Midbrain (tissue), 1 donor: ENCODE results near the gene GPRC5A.

Experiments
- DNase-seq: peaks from one replicate; lab custom pipeline; 2025; lab: John Stamatoyannopoulos, UW

Gene GPRC5A

DNA sequence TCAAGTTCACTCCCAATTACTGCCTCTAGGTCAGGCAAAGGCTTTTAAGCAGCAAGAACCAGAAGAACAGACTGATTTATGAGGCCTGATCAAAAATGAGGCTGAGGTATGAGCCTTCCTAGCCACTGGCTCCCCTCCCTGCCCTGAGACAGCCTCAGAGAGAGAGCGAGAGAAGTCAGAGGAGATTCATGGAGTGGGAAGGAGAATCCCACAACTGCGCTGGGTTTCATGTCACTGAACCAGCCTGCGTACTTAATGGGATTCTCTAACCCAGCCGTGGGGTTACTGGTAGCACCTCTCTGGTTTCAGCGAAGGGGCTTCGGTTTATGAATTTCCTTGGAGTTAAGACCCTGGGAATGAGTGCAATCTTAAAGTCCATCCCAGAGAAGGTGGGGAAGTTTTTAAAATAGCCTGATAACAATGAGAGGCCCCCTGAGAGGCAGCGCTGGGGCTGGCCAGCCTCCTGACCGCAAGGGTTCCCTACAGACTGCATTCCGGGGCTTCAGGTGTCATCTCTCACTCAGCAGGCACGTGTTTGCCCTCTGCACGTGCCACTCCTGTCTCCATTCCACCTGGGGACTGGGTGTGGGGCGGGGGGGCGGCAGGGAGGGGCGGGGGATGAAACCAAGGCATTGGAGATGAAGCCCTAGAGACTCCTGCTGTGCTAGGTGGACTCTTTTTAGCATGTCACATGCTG, 6.1 kb upstream of the GPRC5A start:
- no peak for DNase-seq

DNA sequence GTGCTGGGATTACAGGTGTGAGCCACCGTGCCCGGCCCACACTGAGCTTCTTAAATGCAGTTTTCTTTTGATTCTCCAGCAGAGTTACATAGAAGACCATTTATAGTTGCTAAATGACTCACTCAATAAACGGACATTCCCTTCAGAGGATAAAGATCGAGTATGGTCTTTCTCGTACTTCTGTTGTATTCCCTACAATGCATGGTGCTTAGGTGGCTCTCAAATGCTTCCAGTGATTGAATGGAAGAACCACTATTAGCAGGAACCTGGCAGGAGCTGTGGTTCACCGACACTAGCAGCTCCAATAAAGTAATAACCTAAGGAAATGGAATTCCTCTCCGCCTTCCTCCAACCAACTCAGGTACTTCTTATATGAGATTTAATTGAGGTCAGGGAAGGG, 3.9 kb upstream of the GPRC5A start:
- no peak for DNase-seq

DNA sequence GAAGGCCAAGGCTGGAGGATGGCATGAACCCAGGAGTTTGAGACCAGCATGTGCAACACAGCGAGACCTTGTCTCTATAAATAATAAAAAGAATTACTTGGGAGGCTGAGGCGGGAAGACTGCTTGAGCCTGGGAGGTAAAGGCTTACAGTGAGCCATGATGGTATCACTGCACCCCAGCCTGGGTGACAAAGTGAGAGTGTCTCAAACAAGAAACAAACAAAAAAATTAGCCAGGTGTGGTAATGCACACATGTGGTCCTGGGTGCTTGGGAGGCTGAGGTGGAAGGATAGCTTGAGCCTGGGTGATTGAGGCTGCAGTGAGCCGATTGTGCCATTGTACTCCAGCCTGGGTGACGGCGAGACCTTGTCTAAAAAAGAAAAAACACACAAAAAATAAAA, 1.7 kb upstream of the GPRC5A start:
- DNase-seq = no peak

DNA sequence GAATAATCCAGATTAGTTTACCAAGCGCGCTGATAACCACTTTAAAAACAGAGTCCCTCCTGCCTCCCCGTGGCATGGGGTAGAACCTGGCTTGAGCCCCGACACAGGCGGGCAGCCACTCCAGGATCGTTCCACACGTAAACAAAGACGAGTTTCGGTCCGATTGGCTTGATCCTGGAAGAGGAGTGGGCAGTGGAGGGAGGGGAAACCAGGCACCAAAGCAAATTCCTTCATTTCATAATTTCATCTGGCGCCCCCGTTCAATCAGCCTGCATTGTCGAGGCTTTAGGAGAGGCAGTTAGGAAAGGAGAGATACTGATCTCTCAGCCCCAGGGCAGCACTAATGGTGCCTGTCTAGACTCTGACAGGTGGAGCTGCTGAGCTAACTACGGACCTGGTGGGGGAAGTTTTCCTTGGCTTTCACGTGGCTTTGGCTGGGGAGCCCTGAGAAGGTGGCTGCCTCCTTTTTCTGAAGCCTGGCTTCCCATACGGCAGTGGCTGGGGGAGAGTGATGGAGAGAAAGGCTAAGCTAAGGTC, 751 bp upstream of the GPRC5A start:
- no peak for DNase-seq

DNA sequence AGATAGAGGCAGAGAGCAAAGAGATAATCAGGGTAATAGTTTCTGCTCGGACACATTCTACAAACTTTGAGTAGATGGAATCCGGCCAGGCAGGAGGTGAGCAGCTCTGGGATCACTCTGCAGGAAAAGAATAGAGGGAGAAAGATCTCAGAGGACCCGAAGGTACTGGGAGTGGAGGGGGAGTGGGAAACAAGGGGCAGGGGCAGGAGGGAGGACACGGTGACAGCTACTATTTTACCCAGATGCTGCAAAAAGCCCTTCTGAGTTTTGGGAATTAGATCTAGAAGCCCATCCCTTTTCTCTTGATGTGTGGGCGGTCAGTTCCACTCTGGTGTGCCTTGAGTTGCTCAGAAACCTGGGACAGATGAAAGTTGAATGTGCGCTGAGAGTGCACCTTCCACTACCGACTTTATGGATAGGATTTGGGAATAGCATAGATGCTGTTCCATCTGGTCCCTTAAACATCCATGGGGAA, 556 bp downstream of the GPRC5A start:
- no peak for DNase-seq

DNA sequence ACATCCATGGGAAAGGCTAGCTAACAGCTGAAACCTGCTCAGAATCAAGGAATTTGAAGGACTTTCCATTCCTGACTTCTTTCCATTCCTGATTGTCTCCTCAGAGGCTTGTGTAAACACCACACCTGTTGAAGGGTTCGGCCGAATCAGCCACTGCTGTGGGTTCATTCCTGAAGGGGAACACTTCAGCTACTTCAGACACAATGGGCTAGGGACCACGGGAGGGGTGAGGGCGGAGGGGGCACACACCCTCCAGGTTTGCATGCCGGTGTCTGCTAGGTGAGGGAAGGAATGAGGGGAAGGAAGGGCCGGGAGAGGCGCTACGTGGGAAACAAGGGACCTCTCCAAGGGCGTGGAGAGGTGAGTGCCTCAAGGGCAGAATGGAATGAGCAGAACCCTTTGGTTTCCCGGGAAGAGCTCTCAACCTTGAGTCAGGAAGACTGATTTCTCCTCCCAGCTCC, 1.3 kb downstream of the GPRC5A start:
- DNase-seq = no peak

DNA sequence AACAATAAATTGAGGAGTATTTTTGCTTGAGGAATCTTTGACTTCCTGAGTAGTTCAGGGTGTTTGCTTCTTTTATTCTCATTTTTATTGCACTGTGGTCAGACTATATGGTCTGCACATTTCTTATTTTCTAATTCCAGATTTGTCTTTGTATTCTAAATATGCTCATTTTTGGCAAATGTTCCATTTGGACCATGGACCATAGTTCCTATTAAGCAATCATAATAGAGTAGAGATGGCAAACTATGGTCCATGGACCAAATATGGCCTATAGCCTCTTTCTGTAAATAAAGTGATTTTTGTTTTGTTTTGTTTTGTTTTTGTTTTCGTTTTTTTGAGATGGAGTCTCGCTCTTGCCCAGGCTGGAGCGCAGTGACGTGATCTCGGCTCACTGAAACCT, 2.1 kb downstream of the GPRC5A start:
- DNase-seq = no peak

DNA sequence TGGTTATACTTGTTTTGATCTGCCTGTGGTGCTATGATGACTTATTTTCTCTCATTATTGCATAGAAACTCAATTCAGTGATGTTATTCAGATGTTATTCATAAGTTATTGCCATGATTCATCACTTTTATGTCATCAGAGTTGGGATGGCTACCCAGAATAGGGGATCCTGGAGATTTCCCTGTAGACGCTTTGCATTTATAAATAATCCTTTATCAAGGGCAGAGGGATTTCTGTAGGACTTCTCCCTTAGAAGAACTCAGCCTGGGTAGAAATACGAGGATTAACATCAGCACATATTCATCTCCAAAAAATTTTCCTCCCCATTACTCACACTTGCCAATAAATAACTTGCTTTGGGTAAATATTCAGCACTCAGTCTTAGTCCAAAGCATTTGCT, 4.9 kb downstream of the GPRC5A start:
- DNase-seq = no peak

DNA sequence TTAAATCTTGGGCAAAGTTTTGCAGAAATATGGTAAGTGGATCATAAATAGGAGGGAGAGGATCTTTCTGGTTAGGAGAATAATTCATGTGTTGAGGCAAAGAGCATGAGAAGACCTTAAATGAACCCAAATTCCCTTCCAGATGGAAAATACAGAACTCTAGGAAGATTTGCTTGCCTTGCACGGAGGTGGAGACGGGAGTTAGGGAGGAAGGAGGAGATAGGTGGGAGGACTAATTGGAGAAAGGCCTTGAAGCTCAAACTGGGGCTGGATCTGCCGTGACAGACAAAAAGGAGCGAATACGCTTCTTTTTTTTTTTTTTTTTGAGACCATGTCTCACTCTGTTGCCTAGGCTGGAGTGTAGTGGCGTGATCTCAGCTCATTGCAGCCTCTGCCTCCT, 5.9 kb downstream of the GPRC5A start:
- DNase-seq = no peak

DNA sequence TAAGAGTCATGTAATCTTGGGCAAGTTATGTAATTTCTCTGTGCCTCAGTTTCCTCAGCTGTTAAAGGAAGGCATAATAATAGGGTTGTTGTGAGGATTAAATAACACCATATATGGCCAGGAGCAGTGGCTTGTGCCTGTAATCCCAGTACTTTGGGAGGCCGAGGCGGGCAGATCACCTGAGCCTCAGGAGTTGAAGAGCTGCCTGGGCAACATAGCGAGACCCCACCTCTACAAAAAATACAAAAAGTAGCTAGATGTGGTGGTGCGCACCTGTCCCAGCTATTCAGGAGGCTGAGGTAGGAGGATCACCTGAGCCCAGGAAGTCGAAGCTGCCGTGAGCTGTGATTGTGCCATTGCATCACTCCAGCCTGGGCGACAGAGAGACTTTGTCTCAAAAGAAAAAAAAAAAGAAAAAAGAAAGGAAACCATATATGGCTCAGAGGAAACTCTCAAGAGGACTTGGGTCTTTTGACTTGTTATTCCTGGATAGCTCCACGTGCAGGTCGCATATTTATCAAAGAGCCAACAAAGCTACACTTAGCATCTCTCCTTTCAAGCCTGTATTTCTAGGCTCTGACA, 6.9 kb downstream of the GPRC5A start:
- no peak for DNase-seq

DNA sequence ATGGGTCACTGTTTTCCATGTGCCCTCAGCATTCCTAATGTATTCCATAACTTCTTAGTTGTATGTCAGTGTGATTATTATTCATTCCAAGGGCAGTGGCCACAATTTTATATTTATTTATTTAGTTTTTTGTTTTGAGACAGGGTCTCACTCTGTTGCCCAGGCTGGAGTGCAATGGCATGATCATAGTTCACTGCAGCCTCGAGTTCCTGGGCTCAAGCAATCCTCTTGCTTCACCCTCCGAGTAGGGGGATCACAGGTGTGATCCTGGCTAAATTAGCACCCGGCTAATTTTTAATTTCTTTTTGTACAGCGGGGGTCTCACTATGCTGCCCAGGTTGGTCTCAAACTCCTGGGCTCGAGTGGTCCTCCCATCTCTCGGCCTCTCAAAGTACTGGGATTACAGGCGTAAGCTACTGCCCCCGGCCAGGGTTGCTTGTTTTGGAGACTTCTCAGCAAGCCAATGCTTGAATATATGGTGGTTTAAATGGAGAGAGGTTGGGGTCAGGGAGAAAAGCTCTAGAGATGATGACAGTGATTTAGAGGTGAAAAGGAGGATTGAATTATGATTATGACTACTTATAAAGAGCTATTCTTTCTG, 7.6 kb downstream of the GPRC5A start:
- no peak for DNase-seq

DNA sequence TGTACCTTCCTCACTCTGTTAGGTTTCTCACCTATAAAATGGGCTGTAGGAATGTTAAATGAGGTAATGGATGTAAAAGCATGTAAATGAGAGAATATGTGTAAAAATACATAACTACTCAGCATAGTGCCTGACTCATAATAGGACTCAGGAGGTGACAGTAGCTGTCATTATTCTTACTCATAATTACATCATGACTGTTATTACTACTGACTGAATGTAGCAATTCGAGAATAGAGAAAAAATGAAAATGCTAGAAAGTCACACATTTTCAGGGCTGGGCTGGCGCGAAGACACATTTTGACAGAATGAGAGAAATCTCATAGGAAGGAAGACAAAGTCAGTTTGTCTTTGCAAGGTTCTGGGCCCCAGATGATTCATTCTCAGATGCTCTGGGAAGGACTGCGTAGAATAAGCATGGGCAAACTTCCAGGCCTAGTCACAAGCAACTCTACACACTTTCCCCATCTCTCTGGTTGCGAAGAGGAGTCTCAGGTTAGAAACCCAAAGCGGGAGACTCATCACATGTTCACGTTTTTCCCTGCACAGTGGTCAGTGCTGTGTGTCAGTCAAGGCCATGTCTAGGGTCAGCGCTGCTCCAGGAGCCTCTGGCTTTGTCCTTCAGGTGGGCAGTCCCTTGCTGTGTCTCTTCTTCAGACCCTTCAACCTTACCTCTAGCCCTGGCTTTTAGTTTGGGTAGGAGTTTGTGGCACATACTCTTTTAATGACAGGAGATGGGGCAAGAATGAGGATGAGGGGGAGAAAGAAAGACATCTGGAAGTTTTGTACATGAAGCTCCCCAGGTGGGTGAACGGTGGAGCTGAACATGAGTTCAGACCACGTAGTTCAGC, 8.4 kb downstream of the GPRC5A start:
- DNase-seq = no peak

DNA sequence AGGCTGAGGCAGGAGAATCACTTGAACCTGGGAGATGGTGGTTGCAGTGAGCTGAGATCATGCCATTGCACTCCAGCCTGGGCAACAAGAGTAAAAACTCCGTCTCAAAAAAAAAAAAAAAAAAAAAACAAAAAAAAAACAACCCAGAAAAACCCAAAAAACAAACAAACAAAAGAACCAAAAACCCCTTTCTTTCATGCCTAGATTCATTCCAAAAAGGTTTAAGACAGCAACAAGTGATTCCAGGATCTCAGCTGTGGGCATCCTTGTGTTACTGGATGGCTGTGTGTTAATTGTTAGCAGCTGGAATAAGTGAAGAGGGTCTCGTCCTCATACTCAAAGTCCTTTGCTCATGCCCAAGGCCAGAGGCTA, 9.4 kb downstream of the GPRC5A start:
- no peak for DNase-seq

DNA sequence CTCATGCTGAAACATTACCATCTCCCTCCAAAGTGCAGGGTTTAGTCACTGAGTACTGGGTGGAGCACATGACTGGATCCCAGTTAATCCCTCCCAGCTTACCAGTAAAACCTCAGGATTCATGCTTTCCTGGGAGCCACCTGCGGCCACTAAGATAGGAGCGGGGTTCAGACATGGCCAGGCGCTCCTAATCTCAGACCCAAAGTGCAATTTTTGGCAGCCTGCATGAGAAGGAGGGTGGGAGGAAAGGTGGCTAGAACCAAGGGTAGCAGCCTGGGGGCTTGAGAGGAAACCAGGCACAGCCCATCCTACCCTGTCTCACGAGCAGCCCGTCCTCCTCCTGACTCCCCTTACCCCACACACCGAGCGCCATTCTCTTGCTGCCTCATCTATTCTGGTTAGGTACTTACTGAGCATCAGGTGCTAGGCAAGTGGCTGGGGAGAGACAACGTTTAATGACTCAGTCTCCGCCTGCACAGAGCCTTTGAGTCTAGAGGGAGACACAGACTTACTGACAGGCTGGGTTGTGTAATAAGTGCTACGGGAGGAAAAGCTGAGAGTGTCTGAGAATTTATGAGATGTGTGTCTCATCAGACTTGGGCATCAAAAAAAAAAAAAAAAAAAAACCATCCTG, 9.9 kb downstream of the GPRC5A start:
- DNase-seq = no peak

DNA sequence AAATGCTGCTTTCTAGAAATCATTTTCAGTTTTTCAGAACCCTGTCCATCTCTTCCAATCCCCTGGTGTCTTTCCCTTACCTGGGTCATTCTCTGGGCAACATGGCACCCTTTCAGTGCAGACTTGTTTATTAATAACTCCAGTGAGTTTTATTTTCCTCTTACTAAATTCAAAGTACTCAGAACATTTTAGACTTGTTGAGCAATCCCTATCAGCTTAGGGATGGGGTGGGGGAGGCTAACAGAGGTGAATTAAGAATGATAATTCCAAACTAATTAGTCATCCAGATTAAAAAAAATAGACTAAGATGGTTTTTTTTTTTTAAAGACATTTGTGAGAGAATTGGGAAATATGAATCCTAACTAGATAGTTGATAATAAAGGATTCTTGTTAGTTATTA, 10.7 kb downstream of the GPRC5A start:
- DNase-seq = no peak

DNA sequence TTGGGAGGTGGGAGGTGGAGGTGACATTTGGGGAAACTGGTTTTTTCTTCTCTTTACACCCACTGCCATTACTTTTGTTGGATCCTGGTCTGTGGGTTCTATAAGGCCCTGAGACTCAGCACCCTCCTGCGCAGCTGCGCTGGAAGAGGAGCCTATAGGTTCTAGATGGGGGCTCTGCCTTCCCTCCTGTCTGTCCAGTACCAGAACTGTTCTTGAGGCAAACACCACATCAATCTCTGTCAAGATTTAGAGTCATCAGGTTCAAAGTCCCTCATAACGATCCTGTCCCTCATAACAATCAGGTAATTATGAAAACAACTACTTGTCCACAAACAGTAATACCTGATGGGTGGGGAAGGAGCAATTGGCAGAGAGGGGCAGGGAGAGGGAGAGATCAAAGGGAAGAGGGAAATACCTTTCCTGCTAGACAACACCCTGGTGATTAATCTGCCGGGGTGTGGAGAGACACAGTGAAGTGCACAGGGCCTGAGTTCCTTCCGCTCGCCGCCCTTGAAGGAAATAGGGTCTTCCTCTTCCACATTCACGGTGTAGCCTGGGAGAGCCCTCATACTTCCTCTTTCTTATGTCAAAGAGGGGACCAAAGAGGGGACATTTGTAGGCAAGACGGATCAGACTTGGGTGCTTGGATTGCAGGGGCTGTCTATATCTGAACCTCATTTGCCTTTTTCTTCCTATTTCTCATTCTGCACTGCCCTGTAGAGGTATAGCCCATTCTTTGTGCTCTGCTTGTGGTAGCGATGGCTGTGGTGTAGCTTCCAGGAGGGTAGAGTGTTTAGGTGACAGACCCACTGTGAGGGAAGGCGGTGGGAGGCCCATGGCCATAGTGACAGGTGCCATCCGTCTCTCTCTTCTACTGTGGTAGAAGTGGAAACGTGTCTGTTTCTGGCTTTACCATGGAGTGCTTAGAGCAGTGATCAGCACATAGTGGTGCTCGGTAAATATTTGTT, 12.6 kb downstream of the GPRC5A start:
- DNase-seq = no peak

DNA sequence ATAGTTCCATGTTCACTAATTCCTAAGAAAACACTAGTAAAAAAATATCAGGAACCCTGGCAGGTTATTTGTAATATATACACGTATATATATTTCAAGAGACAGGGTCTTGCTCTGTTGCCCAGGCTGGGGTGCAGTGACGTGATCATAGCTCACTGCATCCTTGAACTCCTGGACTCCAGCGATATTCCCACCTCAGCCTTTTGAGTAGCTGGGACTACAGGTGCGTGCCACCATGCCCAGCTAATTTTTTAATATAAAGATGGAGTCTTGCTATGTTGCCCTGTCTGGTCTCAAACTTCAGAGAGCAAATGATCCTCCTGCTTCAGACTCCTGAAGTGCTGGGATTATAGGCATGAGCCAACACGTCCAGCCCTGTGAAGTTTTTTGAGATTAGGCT, 16.2 kb downstream of the GPRC5A start:
- no peak for DNase-seq

DNA sequence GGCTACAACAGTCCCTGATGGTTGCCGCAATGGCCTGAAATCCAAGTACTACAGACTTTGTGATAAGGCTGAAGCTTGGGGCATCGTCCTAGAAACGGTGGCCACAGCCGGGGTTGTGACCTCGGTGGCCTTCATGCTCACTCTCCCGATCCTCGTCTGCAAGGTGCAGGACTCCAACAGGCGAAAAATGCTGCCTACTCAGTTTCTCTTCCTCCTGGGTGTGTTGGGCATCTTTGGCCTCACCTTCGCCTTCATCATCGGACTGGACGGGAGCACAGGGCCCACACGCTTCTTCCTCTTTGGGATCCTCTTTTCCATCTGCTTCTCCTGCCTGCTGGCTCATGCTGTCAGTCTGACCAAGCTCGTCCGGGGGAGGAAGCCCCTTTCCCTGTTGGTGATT, 16.9 kb downstream of the GPRC5A start:
- no peak for DNase-seq

DNA sequence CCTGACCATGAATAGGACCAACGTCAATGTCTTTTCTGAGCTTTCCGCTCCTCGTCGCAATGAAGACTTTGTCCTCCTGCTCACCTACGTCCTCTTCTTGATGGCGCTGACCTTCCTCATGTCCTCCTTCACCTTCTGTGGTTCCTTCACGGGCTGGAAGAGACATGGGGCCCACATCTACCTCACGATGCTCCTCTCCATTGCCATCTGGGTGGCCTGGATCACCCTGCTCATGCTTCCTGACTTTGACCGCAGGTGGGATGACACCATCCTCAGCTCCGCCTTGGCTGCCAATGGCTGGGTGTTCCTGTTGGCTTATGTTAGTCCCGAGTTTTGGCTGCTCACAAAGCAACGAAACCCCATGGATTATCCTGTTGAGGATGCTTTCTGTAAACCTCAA, 17.3 kb downstream of the GPRC5A start:
- no peak for DNase-seq

DNA sequence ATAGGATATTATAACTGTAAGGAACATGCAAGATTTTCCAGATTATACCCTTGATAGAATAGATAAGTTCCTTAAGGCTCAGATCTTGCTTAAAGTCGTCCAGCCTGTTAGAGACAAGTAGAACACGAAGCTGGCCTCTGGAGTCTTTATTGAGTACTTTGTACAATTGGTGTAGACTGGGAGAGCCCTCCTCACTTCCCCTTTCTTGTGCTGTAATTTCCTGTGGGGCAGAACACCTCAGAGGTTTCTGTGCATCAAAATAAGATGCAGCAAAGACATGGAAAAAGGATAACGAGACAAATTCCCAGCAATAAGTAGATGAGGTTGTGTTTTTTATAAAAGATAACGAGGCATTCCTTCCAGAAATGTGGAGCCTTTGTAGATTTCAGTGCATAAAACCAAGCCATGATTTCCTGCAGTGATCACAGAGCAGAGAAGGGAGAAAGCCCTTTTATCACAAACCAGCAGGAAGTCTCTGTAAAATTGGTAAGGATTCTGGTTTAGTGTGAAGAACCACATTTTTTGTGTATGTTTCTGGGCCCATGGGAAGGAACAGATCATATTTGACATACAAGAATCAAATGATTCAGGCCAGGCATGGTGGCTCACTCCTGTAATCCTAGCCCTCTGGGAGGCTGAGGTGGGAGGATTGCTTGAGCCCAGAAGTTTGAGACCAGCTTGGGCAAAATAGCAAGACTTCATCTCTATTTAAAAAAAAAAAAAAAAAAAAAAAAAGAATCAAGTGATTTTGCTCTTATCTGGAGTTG, 18.0 kb downstream of the GPRC5A start:
- DNase-seq = no peak
